ENCODE data around the gene DYRK2. TPM values are rescaled to one million over a fixed set of nuclear protein-coding genes. Genes with fewer than 3 reads are reported as not detected.

Gene DYRK2
- total and polyA plus RNA-seq, 4 donors = 1.2 to 8.8 (median 4.9) TPM

- Histone ChIP-seq H3K4me1 (ENCODE audit: control insufficient read depth in 4 of 4, insufficient read depth in 4 of 4, low read length in 3 of 4) (peaks cover 0 to 9% (median 0%) of the 10 kb centered on the region in 4 donors), H3K9ac (ENCODE audit: low read depth in 1 of 2, low read length in 2 of 2) (no peak overlapping the region), H3K27me3 (ENCODE audit: control insufficient read depth in 4 of 4, insufficient read depth in 4 of 4, low read length in 3 of 4) (no peaks in the 10 kb centered on the region), H3K4me3 (ENCODE audit: low read depth in 1 of 3, low read length in 3 of 3) (no peak overlapping the region), H3K36me3 (ENCODE audit: control insufficient read depth in 4 of 4, insufficient read depth in 3 of 4, low read depth in 1 of 4, low read length in 3 of 4) (no peaks in the 10 kb centered on the region), H3K9me3 (ENCODE audit: control insufficient read depth in 4 of 4, low read length in 3 of 4) (no peaks in the 10 kb centered on the region), H3K27ac (ENCODE audit: low read depth in 1 of 2, low read length in 2 of 2) (no peak overlapping the region)
- DNase-seq (ENCODE audit: low spot score) = no peak
- 77% methylated on average over 2 of the region's 2 CpGs for WGBS
- TF ChIP-seq RAD21 (IDR thresholded peaks at IDR 0.05) = no peak
- TF ChIP-seq TAF1 (conservative IDR thresholded peaks at IDR 0.05) = no peak
- no peak for TF ChIP-seq JUND (IDR thresholded peaks at IDR 0.05)
- TF ChIP-seq MAX (IDR thresholded peaks at IDR 0.05) = no peak
- TF ChIP-seq NR2F2 (IDR thresholded peaks at IDR 0.05) = no peak
- TF ChIP-seq SP1 (IDR thresholded peaks at IDR 0.05) = no peak
- no peak for TF ChIP-seq ATF3 (IDR thresholded peaks at IDR 0.05)
- no peak for TF ChIP-seq FOXA1 (IDR thresholded peaks at IDR 0.05)
- no peak for TF ChIP-seq REST (IDR thresholded peaks at IDR 0.05)
- TF ChIP-seq HNF4G (IDR thresholded peaks at IDR 0.05) = no peak
- TF ChIP-seq CTCF (IDR thresholded peaks at IDR 0.05; ENCODE audit: low read depth, low read length, missing input control) = no peak
- TF ChIP-seq ZBTB33 (IDR thresholded peaks at IDR 0.05) = no peak
- TF ChIP-seq HNF4A (conservative IDR thresholded peaks at IDR 0.05) = no peak
- no peak for TF ChIP-seq YY1 (IDR thresholded peaks at IDR 0.05)
- no peak for TF ChIP-seq GABPA (IDR thresholded peaks at IDR 0.05 in 1 of 2, conservative IDR thresholded peaks at IDR 0.05 in 1 of 2)
- TF ChIP-seq RXRA (IDR thresholded peaks at IDR 0.05) = no peak
Observed at GRCh38 chr12:67633024-67633610, 15.4 kb upstream of the DYRK2 start.

All from liver (tissue), 9 donors.